Lower leg skin (tissue), 3 donors: ENCODE results near the gene STK11IP.

Source experiments
- CTCF ChIP-seq, 3 donors: fragments of 450-650 bp; IDR thresholded peaks; one replicate each; pipeline ENCODE4 v1.5.1; 2016; ENCODE audit warnings: antibody characterized with exemption in 3 of 3, mild to moderate bottlenecking in 3 of 3, moderate library complexity in 2 of 3
- POLR2A ChIP-seq, 2 donors: fragments of 450-650 bp; IDR thresholded peaks; one replicate each; pipeline ENCODE4 v1.6.1; 2016 to 2017; ENCODE audit warnings: antibody characterized with exemption in 2 of 2, mild to moderate bottlenecking in 1 of 2, moderate library complexity in 1 of 2

- no peak for TF ChIP-seq POLR2A (IDR thresholded peaks at IDR 0.05)
- no peak for TF ChIP-seq CTCF (IDR thresholded peaks at IDR 0.05)
Measured at GRCh38 chr2:219630770-219631405, 33.2 kb downstream of the STK11IP start.
